Posterior cingulate gyrus (tissue), 11 donors: ENCODE measurements around the gene GPRIN3.
"Not testable (repeated sequence)": the region's sequence is repeated elsewhere in the genome, so short reads cannot be mapped to it uniquely, and the experiment has no call there.

Experiments used
- DNase-seq, 10 donors: peaks; one replicate each; pipeline versions ENCODE4 v3.0.0 to v3.0.0-alpha.2; 2020 to 2021; ENCODE audit warnings: mixed read lengths in 3 of 10
- intact Hi-C: fragments of 100-400 bp; cut with DNase I; formaldehyde crosslinking; loops from one replicate; pipeline ENCODE4 v1.15.1; 2023

The GPRIN3 gene

DNA sequence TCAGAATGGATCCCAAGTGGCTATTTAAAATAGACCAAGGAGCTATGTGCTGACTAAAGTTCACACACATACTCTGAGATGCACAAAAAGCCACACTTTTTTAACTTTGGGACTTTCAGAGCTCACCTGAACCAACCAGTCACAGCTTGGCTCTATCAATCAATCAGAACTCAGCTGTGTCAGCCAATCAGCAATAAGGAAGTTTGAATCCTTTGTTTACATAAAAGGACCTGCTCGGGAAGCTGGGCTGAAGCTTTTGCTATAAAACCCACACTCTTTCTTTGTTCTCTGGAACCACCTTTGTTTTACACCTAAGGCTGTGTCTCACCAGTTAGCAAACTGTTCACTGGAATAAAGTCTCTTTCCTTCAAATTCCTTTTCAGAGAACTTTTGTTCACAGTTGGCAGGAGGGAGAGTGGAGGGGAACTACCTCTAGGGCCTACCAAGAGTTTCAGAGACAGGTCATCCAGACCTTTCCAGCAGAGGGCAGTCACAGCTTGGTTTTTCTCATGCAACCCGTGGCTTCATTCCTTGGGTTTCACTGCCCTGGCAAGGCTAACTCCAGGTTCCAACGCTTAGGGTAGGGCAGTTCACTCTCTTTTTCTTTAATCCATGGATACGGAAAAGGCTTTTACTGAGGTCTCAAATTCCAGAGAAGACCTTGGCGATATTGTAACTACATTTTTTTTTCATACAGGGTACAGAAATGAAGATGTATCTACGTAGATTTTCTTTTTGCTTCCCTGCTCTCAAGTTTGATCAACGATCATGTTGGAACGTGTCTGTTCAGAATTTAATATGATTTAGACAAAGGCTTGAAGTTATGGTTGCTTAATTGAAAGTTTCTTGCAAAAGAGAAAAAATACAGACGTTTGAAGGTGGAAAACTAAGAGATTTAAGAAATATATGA is 80.7 kb downstream of the GPRIN3 start:
- peak; percentile 40 to 94 (median 79) for DNase-seq
- intact Hi-C loops, result loop anchor here (1.0 kb wide), 1 partner anchor 207 kb away; no protein-coding TSS in a partner anchor

DNA sequence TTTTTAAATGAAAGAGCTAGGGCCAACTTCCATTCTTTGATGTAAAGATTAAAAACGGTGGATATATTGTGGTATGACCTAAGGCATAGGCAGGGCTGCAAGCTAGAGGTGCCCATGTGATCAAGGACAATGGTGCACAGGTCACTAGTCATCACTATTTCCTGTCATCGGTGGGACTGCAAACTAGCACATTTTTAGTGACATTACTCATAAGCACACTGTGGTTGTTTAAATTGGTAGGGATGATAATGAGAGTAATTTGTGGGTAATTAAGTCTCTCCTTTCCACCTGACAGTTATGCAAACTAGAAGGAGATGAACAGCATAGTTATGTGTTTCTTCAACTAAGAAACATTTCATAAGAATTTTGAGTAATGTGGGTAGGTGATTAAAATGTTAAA is 85.4 kb downstream of the GPRIN3 start:
- intact Hi-C loops, result no loop called here
- DNase-seq, result no peak

DNA sequence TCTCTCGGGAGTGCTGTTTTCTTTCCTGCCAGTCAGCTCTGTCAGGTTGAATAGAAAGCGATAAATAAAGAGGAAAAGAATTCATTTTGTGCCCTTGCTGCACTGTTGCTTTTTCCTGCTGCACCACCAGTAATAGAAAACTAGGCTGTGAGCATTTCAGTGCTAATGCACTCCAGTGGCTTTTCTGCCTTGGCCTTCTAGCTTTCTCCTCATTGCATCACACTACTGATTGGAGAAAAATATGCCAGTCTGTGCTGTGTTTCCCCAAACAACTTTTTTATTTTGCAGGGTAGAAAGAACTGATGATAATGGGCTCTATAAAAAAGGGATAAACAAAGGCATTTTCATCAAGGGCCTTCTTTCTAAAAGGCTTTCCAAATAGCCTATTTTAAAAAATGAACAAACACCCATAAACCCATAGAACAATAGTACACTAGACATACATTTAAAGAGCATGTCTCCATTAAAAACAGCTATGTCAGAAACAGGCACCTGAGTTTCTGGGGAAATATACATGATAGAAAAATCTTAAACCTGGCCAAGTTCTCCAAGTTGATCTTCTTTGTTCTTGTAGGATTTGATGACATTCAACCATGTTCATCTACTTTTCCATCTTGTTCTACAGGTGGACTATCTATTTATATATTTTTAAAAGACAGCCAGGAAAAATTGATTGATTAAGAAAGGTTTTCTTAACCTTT is 86.3 kb downstream of the GPRIN3 start:
- DNase-seq, result no peak
- intact Hi-C loops, result no loop called here

DNA sequence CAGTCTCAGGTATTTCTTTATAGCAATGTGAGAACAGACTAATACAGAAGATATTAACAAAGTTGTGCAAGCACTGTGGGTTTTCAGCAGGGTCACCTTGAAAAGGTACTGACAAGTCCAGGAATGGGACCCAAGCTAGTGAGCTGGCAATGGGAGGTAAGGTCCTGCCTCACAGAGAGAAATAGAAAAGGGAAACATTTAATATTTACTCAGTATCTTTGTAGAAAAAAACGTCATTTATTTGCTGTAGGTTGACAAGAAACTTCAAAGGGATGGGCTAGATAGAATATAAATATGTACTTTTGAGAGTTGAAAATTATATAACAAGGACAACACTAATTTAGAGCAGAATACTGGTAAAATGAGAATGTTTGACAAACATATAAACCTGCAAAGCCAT is 89.0 kb downstream of the GPRIN3 start:
- intact Hi-C loops, result no loop called here
- DNase-seq, result no peak

DNA sequence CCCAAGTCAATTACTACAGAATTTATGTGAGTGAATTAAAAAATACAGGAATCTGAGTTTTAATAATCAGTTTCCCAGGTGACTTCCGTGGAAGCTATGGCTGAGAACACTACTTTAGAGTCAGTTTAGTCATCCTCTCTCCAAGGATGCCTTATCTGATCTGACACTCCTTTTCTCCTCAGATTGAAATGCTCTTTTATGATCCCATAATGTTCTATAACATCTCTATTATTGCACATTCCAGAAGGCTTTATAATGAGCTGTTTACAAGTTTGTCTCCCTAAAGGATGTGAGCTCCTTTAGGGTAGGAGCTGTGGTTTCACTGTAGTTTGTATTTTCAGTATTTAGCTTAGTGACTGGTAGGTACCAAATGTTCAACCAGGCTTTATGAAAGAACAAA is 90.0 kb downstream of the GPRIN3 start:
- no peak for DNase-seq
- intact Hi-C loops, result no loop called here

DNA sequence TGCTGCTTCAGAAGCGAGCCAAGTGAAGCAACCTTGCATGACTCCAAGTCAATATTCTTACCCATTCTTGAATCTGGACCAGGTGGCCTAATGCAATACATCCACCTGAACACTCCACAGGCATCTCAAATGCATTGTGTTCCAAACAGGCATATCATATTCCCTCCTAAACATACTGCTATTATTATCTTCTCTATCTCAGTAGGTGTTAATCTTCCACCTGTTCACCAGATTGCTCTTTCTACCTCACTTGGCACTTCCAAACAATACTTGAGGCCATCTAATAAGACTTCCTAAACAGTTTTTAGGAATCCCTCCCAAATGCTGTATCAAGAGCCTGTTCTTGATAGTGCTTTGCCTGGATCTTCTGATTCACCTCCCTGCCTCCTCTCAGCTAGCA is 90.7 kb downstream of the GPRIN3 start:
- intact Hi-C loops, result no loop called here
- DNase-seq, result no peak

DNA sequence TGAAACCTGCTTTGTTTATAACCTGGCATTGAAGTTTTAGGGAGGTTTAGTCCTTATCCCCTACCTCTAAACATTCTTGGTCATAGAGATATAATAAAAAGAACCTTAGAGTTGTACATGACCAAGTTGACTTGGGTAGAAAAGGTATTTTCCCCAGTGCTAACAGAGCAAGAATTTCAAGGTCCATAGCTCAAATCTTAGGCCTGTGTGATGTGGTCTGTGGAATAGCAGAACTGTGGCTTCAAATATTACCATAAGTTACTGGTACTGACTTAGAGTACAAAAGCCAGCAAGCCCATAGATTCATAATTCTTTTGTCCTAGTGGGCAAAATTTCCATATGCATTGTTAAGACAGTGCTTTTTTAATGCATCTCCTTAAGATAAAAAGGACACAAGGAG is 91.2 kb downstream of the GPRIN3 start:
- intact Hi-C loops, result no loop called here

DNA sequence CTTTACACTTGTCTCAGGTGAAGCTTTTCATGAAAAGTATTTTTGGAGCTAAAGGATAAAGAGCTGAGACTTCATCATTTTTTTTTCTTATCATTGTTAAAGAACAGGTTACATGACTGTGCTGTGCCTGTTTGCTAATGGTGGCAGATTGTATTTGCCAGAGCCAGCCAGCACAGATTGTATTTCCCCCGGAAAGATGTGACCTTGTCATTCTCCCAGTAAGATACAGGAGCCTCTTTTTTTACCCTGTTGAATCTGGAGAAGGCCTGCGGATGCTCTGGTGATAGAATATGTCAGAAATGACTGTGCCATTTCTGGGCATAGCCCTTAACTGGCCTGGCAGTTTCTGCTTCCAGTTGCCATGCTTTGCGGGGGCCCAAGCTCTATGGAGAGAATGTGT is 91.9 kb downstream of the GPRIN3 start:
- intact Hi-C loops, result no loop called here
- DNase-seq, result no peak

More for the DNA sequence above, 91.2 kb downstream of the GPRIN3 start:
- no peak for DNase-seq

DNA sequence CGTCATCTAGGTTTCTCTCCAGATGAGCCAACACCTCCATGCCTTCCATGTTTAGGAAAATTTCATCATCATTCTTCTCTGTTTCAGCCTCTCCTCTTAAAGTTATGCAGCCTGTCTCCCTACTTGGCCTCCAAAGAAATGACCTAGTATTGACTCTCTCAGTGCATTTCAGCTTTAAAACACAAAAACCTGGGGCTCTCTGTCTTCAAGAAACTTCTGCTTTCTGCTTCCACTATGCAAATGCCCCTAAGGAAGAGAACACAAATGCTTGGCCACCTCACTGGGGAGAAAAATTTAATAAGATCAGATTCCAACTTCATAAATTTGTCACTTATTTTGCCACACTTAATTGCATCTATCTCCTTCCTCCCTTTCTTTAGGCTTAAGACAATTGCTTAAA is 93.3 kb downstream of the GPRIN3 start:
- no peak for DNase-seq
- intact Hi-C loops, result no loop called here

DNA sequence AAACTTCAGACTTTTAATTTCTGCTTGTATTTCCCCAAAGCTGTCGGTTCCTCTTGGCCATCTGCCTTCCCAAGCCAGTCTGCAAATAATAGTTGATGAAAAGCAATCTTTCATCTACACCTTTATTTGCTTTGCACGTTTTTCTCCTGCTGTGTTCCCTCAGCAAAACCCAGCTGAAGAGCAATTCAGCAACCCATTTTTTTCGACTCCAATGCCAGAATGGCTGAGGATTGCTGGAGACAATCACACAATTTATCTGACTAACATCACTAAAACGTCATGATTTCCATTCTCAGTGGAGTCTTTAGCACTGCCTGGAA is 94.3 kb downstream of the GPRIN3 start:
- DNase-seq, result no peak
- intact Hi-C loops, result no loop called here

DNA sequence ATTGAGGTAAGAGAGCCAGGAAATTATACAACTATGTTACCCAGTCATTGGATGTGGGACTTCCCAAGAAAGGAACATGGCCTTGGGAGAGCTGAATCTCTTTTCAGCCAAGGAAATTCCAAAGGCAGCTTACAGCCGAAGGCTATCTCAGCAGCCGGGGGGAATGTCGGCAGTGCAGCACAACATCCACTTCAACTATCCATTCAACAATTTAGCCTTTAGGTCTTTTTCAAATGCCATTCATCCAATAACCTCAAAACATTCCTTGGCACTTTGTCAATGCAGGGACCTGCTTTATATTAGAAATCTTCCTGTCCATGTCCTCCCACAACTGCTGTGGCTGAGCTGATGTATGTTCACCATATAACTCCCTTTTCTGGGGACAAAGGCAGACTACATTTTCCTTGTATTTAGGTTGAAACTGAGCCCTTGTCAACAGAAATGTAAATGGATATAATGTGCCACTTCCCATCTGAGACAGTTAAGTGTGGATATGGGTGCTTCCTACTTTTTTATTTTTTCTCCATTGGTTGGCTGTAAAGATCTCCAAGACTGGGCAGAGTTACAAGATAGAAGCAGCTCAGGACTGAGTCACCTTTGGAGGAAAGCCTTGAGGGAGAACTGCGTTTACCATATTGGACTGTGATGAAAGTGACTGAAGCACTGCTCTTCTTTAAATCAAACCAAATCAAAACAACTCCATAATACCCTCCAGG is 94.8 kb downstream of the GPRIN3 start:
- no peak for DNase-seq
- intact Hi-C loops, result no loop called here

DNA sequence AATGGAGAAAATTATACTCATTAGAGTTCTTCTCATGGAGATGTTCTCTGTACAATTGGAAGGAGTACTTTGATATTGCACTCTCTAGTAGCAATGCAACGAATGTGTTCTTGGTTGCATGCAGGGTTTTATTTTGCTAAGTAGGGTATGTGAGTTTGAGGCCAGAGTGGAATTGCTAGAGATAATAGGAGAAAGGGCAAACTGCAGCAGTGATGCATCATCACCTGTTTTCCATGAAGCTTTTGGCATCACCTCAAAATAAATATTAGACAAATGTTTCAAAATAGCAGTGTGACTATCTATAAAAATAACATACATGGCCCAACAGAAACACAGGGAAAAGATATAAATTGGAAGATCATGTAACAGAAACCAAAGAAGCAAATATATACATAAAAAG is 103.0 kb downstream of the GPRIN3 start:
- DNase-seq, result no peak
- intact Hi-C loops, result no loop called here

DNA sequence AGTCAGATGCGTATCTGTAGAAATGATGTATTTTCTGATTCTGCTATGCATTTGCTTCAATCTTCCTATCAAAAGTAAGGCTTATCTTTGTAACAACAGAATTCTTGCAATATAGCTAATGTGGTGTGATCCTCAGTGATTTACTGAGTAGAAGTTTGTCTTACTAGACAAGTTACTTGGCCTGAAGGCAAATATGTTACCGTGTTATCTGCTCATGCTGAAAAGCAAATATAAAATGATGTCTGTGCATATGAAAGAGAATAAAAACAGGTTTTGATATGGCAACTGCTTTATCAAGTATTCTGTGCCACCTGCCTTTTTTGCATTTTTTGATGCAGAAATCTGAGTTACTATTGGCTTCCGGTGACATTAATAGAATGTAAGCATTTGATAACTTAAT is 103.7 kb downstream of the GPRIN3 start:
- intact Hi-C loops, result no loop called here
- no peak for DNase-seq

DNA sequence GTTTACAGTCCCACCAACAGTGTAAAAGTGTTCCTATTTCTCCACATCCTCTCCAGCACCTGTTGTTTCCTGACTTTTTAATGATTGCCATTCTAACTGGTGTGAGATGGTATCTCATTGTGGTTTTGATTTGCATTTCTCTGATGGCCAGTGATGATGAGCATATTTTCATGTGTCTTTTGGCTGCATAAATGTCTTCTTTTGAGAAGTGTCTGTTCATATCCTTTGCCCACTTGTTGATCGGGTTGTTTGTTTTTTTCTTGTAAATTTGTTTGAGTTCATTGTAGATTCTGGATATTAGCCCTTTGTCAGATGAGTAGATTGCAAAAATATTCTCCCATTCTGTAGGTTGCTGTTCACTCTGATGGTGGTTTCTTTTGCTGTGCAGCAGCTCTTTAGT is 108.2 kb downstream of the GPRIN3 start:
- DNase-seq, intact Hi-C loops: not testable (repeated sequence)

DNA sequence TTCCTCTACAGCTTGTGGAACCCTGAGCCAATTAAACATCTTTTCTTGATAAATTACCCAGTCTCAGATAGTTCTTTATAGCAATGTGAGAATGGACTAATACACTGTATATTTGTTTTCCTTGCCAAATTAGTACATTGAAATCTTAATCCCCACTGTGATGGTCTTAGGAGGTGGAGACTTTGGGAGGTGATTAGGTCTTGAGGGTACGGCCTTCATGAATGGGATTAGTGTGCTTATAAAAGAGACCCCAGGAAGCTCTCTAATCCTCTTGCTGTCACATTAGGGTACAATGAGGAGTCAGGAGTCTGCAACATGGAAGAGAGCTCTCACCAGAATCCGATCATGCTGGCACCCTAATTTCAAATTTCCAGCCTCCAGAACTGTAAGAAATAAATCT is 109.7 kb downstream of the GPRIN3 start:
- intact Hi-C loops, result no loop called here
- DNase-seq, result no peak

DNA sequence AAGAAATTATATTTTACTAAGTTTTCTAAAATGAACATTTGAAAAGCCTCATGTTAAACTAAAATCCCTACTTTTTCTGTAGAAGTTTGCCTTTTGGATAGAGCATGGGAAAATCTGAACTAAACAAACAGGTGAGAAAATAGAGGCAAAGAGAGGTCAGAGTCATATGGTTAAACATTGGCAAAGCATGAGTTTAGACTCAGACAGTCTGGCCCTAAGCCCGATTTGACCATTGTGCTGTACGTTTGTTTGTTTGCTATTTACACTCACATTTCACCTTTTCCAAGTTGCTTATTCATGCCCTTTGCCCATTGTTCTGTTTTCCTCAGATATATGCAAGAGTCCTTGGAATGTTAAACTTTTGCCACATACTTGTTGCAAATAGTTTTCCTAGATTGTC is 110.9 kb downstream of the GPRIN3 start:
- no peak for DNase-seq
- intact Hi-C loops, result no loop called here

DNA sequence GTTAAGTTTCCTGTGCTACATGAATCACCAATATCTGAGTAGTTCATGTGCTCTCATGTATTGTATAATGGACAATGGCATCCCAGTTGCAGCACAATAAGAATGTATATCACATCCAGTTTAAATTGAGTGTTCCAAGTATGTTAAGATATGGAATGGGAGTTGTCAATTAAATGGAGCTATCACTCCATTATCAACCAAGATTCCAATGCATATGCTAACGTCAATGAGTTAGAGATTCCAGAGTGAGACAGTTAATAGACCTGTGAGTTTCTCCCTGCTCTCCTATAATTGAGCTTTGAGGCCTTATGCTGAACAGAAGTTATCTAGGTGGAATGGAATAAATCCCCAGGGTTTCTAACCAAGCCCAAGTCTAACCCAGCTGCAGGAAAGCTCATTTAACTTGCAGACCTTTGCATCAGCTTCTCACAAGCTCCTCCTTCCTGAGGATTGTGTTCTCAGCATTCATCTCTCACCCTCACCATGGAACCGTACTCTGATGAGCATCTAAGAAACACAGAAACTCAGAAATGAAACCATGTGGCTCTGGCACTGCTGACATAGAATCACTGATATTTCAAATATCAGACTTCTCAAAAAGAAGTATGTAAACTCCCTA is 111.4 kb downstream of the GPRIN3 start:
- intact Hi-C loops, result no loop called here
- DNase-seq, result no peak

DNA sequence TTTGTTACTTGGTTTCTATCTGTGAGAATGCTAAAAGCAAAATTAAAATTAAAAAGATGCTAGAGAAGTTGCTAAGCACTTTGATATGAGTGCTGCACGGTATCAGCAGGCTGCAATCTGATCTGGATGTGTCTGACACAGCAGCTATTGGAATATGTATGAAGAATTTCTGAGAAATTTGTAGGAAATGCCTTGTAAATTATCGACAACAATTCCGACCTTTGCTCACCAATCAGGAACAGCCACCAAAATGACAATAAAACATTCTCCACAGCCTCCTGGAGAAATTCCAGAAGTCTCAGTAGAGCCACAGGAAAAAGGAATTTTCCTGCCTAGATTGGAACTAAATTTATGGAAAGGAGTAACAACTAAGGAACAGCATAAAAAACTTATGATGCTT is 113.8 kb downstream of the GPRIN3 start:
- intact Hi-C loops, result no loop called here
- no peak for DNase-seq
